GM18498 (cell line): ENCODE data around the gene LPAR1.
"Not testable (repeated sequence)": the region's sequence is repeated elsewhere in the genome, so short reads cannot be mapped to it uniquely, and the experiment has no call there.

Experiments used
- ATAC-seq: cut with Tn5 transposase; IDR thresholded peaks from one replicate; pipeline ENCODE4 v1.9.1; 2021; ENCODE audit warnings: mild to moderate bottlenecking, moderate library complexity; ENCODE audit not compliant: unreplicated experiment

Gene LPAR1

GRCh38 chr9:110886832-110887231 lies 151.4 kb downstream of the LPAR1 start:
- ATAC-seq, result no peak

- ATAC-seq, result no peak
These were observed 158.1 kb downstream of the LPAR1 start for GRCh38 chr9:110880189-110880588.

GRCh38 chr9:110877374-110877773 lies 160.9 kb downstream of the LPAR1 start:
- ATAC-seq, result no peak

GRCh38 chr9:110876929-110877328 lies 161.3 kb downstream of the LPAR1 start:
- ATAC-seq, result no peak

GRCh38 chr9:110874963-110875674 lies 163.2 kb downstream of the LPAR1 start:
- peak; percentile 97 for ATAC-seq

GRCh38 chr9:110872920-110873319 lies 165.3 kb downstream of the LPAR1 start:
- no peak for ATAC-seq

- no peak for ATAC-seq
These were observed 166.5 kb downstream of the LPAR1 start for GRCh38 chr9:110871736-110872135.

- no peak for ATAC-seq
These were observed 168.3 kb downstream of the LPAR1 start for GRCh38 chr9:110869931-110870330.

GRCh38 chr9:110864011-110864410 lies 174.3 kb downstream of the LPAR1 start:
- no peak for ATAC-seq

GRCh38 chr9:110861370-110862110 lies 176.7 kb downstream of the LPAR1 start:
- not testable (repeated sequence) for ATAC-seq

GRCh38 chr9:110856772-110857171 lies 181.5 kb downstream of the LPAR1 start:
- ATAC-seq, result no peak

- no peak for ATAC-seq
These were observed 187.7 kb downstream of the LPAR1 start for GRCh38 chr9:110850401-110851135.

GRCh38 chr9:110847671-110848070 lies 190.6 kb downstream of the LPAR1 start:
- ATAC-seq, result no peak

- no peak for ATAC-seq
These were observed 192.1 kb downstream of the LPAR1 start for GRCh38 chr9:110846215-110846614.

- no peak for ATAC-seq
These were observed 194.1 kb downstream of the LPAR1 start for GRCh38 chr9:110844121-110844520.

GRCh38 chr9:110842986-110843385 lies 195.3 kb downstream of the LPAR1 start:
- no peak for ATAC-seq

GRCh38 chr9:110842169-110842568 lies 196.1 kb downstream of the LPAR1 start:
- no peak for ATAC-seq

- ATAC-seq, result peak; percentile 80
These were observed 200.8 kb downstream of the LPAR1 start for GRCh38 chr9:110837401-110838005.

- ATAC-seq, result no peak
These were observed 202.4 kb downstream of the LPAR1 start for GRCh38 chr9:110835859-110836271.

- ATAC-seq, result no peak
These were observed 202.9 kb downstream of the LPAR1 start for GRCh38 chr9:110835404-110835803.

GRCh38 chr9:110832926-110833325 lies 205.3 kb downstream of the LPAR1 start:
- no peak for ATAC-seq
